ENCODE data around the gene BCORL1. TPM values are rescaled to one million over a fixed set of nuclear protein-coding genes. Genes with fewer than 3 reads are reported as not detected.

Gene BCORL1
- total RNA-seq, 1 donor from 2014 or later, result 1.7 TPM

DNA sequence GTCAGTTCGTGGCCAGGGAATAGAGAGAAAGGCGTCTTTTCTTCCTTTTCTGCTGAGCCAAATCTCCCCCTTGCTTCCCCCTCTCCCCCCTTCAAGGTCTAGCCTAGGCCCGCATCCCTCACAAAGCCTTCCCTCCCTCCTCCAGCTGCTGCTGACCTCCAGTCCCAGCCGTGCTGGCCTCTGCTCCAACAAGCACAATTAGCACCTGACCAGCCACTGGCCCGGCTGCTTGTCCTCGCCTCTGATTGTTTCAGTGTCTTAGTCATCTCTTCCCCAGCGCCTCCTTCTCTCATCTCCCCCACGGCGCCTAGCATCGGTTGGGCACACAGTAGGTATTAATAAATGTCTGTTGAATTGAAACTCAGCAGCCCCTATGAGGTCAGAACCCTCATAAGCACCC, 123.6 kb downstream of the BCORL1 start:
- DNase-seq (ENCODE audit: low read depth), result no peak
- TF ChIP-seq, protein P1, sequence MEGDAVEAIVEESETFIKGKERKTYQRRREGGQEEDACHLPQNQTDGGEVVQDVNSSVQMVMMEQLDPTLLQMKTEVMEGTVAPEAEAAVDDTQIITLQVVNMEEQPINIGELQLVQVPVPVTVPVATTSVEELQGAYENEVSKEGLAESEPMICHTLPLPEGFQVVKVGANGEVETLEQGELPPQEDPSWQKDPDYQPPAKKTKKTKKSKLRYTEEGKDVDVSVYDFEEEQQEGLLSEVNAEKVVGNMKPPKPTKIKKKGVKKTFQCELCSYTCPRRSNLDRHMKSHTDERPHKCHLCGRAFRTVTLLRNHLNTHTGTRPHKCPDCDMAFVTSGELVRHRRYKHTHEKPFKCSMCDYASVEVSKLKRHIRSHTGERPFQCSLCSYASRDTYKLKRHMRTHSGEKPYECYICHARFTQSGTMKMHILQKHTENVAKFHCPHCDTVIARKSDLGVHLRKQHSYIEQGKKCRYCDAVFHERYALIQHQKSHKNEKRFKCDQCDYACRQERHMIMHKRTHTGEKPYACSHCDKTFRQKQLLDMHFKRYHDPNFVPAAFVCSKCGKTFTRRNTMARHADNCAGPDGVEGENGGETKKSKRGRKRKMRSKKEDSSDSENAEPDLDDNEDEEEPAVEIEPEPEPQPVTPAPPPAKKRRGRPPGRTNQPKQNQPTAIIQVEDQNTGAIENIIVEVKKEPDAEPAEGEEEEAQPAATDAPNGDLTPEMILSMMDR (conservative IDR thresholded peaks at IDR 0.05; ENCODE audit: low read depth, low read length), result no peak
- H3K4me3 ChIP-seq (ENCODE audit: low read depth, low read length), result no peak overlapping the region

Other genes with a start within 250 kb of the BCORL1 start
- gene XPNPEP2, start 243.7 kb upstream of the BCORL1 start, total RNA-seq, result not detected in 2 replicates
- not detected in 2 replicates for gene SASH3, start 202.7 kb upstream of the BCORL1 start, total RNA-seq
- gene ZDHHC9, start 138.7 kb upstream of the BCORL1 start, total RNA-seq, result 14.8 and 17.8 TPM in 2 replicates
- 9.7 and 23.1 TPM in 2 replicates for gene UTP14A, start 76.5 kb upstream of the BCORL1 start, total RNA-seq
- gene ELF4, start 127.9 kb downstream of the BCORL1 start, total RNA-seq, result 19.3 and 28.9 TPM in 2 replicates
- 17.1 and 29.8 TPM in 2 replicates for gene AIFM1, start 183.2 kb downstream of the BCORL1 start, total RNA-seq
- 0.63 TPM in 1 of 2 replicates, not detected in the other for gene RAB33A, start 189.3 kb downstream of the BCORL1 start, total RNA-seq